Measurements from ENCODE around the gene ANKRD13B.

DNA sequence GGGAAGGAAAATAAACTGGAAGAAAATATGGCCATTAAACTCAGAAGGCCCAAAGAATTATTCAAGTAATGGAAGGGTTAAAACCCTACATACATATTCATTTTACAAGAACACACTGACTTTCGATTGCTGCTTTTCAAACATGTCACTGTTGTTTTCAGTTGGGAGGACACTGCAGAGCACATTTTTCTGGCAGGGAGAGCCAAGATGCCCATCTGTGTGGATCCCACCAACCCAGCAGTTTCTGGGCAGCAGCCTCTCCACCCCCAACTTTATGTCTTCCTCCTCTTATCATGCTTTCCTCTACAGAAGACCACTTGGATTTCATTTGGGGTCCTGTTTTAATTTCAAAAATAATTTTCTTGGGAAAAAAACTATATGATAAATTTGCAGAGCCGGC is 36.9 kb downstream of the ANKRD13B start:
- TF ChIP-seq, protein P1, sequence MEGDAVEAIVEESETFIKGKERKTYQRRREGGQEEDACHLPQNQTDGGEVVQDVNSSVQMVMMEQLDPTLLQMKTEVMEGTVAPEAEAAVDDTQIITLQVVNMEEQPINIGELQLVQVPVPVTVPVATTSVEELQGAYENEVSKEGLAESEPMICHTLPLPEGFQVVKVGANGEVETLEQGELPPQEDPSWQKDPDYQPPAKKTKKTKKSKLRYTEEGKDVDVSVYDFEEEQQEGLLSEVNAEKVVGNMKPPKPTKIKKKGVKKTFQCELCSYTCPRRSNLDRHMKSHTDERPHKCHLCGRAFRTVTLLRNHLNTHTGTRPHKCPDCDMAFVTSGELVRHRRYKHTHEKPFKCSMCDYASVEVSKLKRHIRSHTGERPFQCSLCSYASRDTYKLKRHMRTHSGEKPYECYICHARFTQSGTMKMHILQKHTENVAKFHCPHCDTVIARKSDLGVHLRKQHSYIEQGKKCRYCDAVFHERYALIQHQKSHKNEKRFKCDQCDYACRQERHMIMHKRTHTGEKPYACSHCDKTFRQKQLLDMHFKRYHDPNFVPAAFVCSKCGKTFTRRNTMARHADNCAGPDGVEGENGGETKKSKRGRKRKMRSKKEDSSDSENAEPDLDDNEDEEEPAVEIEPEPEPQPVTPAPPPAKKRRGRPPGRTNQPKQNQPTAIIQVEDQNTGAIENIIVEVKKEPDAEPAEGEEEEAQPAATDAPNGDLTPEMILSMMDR (IDR thresholded peaks at IDR 0.05; ENCODE audit: low read depth, low read length) = no peak
- no peak for TF ChIP-seq EZH2phosphoT487 (IDR thresholded peaks at IDR 0.05; ENCODE audit: low read depth)
